Brain microvascular endothelial cell (primary cell): ENCODE data around the gene TOM1L2.

Source experiments
- DNase-seq: peaks from one replicate; pipeline ENCODE4 v3.0.0-alpha.2; 2020
- H3K27ac ChIP-seq: fragments of 250-450 bp; sonication (Bioruptor Pico); 2 replicates; pipeline ENCODE4 v1.5.1; 2020; ENCODE audit warnings: mild to moderate bottlenecking, moderate library complexity
- H3K27me3 ChIP-seq: fragments of 250-450 bp; sonication (Bioruptor Pico); replicated peaks from 2 replicates; pipeline ENCODE4 v1.5.1; 2020; ENCODE audit warnings: mild to moderate bottlenecking
- H3K36me3 ChIP-seq: fragments of 250-450 bp; sonication (Bioruptor Pico); replicated peaks from 2 replicates; pipeline ENCODE4 v1.5.1; 2020; ENCODE audit warnings: mild to moderate bottlenecking
- H3K4me3 ChIP-seq: 2 replicates; pipeline ENCODE4 v1.5.1; 2011; ENCODE audit warnings: low read depth, mild to moderate bottlenecking, control low read depth, low read length, moderate library complexity
- in situ Hi-C: cut with HindIII; loops from 2 replicates; pipeline ENCODE4 v1.10.0; 2017; ENCODE audit warnings: low sequenced_read_pairs, low pct_ligation_motif_present
- TF ChIP-seq, protein P1 (sequence below): IDR thresholded peaks from 2 replicates; pipeline ENCODE4 v1.5.1; 2011; ENCODE audit warnings: low read depth, mild to moderate bottlenecking, moderate library complexity, low read length, control low read depth, inconsistent platforms; ENCODE audit errors: missing control alignments

TOM1L2 gene

DNA sequence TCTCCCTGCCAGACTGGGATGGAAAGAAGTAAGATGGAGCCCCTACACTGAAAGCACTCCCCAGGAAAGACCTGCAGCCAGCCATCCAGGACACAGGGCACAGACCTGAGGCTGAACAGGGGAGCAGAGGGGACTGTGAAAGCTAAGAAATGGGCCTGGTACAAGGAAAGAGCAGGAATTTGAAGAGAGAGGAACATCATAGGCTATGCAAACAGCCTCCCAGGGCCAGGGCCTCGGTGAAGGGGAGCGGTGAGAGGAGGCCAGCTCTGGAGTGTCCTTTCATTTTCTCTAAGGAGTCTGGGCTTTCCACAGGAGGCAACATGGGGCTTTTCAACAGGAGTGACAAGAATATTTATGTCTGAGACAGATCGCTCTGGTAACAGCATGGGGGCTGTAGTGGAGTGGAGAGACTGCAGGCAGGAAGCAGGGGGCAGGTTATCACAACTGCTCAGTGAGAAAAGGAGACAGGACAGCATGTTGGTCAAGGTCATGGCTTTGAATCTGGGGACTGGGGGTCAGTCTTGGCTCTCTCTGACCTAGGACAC lies 50.1 kb downstream of the TOM1L2 start:
- H3K27me3 ChIP-seq, result no peaks in the 10 kb centered on the region
- in situ Hi-C loops, result no loop called here
- peak; percentile 22 for DNase-seq
- no peaks in the 10 kb centered on the region for H3K36me3 ChIP-seq
- H3K27ac ChIP-seq, result peak overlapping the region; percentile 77
- TF ChIP-seq, protein P1, sequence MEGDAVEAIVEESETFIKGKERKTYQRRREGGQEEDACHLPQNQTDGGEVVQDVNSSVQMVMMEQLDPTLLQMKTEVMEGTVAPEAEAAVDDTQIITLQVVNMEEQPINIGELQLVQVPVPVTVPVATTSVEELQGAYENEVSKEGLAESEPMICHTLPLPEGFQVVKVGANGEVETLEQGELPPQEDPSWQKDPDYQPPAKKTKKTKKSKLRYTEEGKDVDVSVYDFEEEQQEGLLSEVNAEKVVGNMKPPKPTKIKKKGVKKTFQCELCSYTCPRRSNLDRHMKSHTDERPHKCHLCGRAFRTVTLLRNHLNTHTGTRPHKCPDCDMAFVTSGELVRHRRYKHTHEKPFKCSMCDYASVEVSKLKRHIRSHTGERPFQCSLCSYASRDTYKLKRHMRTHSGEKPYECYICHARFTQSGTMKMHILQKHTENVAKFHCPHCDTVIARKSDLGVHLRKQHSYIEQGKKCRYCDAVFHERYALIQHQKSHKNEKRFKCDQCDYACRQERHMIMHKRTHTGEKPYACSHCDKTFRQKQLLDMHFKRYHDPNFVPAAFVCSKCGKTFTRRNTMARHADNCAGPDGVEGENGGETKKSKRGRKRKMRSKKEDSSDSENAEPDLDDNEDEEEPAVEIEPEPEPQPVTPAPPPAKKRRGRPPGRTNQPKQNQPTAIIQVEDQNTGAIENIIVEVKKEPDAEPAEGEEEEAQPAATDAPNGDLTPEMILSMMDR, result peak; percentile 9
- no peak overlapping the region for H3K4me3 ChIP-seq

DNA sequence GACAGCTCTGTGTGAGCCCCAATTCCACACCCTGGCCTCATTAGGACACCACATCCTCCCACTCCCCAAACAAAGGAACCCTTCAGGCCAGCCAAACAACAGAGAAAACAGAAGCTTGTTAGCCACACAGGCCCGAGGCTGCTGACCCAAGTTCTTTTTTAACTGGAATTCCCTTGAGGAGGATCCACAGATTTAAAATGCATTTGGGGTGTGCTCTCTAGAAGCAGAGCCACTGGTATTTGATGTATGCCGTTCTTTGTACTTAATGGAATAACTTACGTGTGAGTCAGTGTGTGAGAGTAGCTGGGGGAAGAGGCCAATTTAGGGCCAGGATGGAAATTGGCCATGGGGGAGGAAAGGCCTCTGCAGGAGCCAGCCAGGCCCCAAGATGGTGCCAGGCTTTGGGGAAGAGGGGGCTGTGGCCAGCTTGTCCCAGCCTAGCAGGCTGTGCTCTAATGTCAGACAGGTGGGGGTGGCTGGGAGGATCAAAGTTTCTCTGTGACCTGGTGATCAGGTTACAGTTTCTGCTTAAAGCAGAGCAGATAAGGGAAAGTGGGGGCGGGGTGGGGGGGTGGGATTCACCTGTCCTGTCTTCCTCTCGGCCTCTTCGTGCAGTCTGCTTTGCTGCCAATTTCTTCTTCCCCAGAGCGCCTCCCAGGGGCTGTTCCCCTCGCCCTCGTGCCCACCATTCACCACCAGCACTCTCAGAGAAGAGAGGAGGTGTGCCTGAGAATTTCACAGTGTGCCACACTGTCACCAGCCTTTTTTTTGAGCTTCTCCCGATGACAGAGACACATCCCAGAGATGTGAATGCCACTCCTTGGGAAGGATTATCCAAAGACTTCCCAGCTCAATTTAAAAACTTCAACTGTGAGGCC lies 50.8 kb downstream of the TOM1L2 start:
- Histone ChIP-seq H3K27me3 (no peaks in the 10 kb centered on the region), H3K4me3 (no peak overlapping the region), H3K36me3 (no peaks in the 10 kb centered on the region), H3K27ac (peak overlapping the region; percentile 77)
- DNase-seq, result peak; percentile 79
- in situ Hi-C loops, result no loop called here
- TF ChIP-seq, protein P1, result no peak

DNA sequence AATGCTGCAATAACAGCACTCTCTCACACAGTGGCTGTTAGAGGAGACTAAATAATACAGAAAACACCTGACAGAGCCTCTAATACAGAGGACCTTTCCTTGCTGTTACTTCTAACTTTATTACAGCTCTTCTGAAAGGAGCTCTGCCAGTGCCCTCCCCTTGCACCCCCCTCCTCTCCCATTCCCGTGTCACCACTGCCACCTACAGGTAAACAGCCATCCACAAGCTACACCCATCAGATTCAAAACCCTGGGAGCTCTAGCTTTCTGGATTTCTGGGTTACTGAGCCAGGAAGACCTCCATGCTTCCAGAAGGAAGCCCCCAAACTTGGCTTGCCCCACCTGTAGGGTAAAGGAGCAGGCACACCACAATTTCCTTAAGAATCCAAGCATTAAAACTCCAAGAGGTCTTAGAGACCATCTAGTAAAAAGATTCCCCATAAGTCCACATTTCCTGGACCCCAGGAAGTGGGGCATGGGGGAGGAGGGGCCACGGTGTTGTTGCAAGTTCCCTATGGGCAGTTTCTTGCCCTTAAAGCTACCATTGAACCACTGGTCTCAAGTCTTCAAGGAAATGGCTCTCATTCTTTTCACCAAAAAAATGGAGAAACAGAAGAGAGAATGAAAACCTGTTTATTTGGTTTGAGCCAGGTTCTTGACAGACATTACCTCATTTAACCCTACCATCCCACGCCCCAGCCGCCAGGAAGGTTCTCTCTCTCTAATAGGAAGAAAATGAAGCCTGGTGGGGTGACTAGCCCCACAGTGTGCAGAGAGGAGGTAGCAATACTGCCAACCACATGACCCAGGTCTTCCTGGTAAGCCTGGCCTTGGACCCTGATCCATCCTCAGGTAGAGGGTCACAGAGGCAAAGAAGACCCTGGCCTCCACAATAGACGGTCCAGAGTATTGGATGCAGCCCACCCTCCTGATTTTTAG lies 52.8 kb downstream of the TOM1L2 start:
- H3K27ac ChIP-seq, result no peak overlapping the region
- TF ChIP-seq, protein P1, result peak; percentile 90
- in situ Hi-C loops, result no loop called here
- no peaks in the 10 kb centered on the region for H3K27me3 ChIP-seq
- peak; percentile 67 for DNase-seq
- no peaks in the 10 kb centered on the region for H3K36me3 ChIP-seq
- H3K4me3 ChIP-seq, result no peak overlapping the region

DNA sequence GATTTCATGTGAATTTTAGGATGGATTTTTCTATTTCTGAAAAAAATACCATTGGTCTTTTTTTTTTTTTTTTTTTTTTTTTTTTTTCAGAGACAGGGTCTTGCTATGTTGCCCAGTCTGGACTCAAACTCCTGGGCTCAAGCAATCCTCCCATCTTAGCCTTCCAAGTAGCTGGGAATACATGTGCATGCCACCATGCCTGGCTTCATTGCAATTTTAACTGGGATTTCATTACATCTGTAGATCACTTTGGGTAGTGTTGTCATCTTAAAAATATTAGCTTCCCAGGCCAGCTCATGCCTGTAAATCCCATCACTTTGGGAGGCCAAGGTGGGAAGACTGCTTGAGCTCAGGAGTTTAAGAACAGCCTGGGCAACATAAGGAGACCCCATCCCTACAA lies 54.8 kb downstream of the TOM1L2 start:
- in situ Hi-C loops, result no loop called here
- H3K4me3 ChIP-seq, result no peak overlapping the region
- no peak for DNase-seq

DNA sequence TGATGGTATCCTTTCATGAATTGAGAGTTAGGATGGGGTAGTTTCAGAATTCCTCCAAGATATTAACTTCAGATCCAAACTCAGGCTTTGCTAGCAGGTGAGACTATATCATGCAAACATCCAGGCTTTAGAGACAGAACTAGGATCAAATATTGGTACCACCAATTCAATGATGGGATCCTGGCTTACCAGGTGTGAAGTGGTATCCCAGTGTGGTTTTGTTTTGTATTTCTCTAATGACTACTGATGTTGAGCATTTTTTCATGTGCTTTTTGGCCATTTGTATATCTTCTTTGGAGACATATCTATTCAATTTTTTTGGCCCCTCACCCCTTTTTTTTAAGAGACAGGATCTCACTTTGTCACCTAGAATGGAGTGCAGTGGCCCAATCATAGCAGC lies 57.0 kb downstream of the TOM1L2 start:
- DNase-seq, result no peak
- TF ChIP-seq, protein P1, result no peak
- Histone ChIP-seq H3K27me3 (no peaks in the 10 kb centered on the region), H3K27ac (no peak overlapping the region), H3K36me3 (no peaks in the 10 kb centered on the region), H3K4me3 (no peak overlapping the region)
- in situ Hi-C loops, result no loop called here

More for the DNA sequence above, 54.8 kb downstream of the TOM1L2 start:
- TF ChIP-seq, protein P1, result no peak
- Histone ChIP-seq H3K27me3 (no peaks in the 10 kb centered on the region), H3K36me3 (no peaks in the 10 kb centered on the region), H3K27ac (no peak overlapping the region)
